Measurements from ENCODE around the gene HDAC4. TPM values are rescaled to one million over a fixed set of nuclear protein-coding genes. Genes with fewer than 3 reads are reported as not detected.

The HDAC4 gene
- total RNA-seq, 1 experiment from 2014 or later = 61.5 TPM

DNA sequence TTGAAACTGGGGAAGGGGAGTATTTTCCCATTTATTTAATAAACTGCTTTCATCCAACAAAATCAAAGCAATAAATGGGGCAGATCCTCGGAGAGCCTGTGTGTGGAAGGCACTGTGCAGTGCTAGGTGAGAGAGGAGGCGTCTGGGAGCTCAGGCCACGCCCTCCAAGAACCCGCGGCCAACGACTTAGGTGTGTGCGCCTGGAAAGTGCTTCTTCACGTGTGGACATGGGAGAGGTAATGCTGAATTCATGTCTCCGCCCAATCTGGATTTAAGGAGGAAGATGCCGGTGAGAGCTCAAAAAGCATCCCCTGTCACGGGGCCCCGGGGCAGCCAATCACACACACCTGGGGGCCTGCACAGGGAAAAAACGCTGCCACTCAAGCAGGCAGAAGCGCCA, 77.4 kb downstream of the HDAC4 start:
- no peaks in the 10 kb centered on the region for H3K4me1 ChIP-seq (replicated peaks; ENCODE audit: insufficient read depth)
- no peak overlapping the region for H3K27ac ChIP-seq
- no peaks in the 10 kb centered on the region for H3F3A ChIP-seq (ENCODE audit: insufficient read depth, low read depth)
- BruUV-seq (replicated peaks) = no TSS peak
- DNase-seq = no peak
- no peaks in the 10 kb centered on the region for H3K36me3 ChIP-seq (ENCODE audit: low read depth)
- ChIA-PET CTCF (no interaction called here), POLR2A (ENCODE audit: unreplicated experiment) (interaction anchor here (0.6 kb wide), 1 partner anchor 67 kb away, joined by 4 read pairs; no protein-coding TSS in a partner anchor)
- H2AFZ ChIP-seq = no peak overlapping the region
- no peak overlapping the region for H3K4me3 ChIP-seq
- no peak for TF ChIP-seq EZH2 (IDR thresholded peaks at IDR 0.05; ENCODE audit: low read depth)
- TF ChIP-seq, protein P1, sequence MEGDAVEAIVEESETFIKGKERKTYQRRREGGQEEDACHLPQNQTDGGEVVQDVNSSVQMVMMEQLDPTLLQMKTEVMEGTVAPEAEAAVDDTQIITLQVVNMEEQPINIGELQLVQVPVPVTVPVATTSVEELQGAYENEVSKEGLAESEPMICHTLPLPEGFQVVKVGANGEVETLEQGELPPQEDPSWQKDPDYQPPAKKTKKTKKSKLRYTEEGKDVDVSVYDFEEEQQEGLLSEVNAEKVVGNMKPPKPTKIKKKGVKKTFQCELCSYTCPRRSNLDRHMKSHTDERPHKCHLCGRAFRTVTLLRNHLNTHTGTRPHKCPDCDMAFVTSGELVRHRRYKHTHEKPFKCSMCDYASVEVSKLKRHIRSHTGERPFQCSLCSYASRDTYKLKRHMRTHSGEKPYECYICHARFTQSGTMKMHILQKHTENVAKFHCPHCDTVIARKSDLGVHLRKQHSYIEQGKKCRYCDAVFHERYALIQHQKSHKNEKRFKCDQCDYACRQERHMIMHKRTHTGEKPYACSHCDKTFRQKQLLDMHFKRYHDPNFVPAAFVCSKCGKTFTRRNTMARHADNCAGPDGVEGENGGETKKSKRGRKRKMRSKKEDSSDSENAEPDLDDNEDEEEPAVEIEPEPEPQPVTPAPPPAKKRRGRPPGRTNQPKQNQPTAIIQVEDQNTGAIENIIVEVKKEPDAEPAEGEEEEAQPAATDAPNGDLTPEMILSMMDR (conservative IDR thresholded peaks at IDR 0.05) = no peak
- H3K4me2 ChIP-seq = no peak overlapping the region
- intact Hi-C loops (cut with micrococcal nuclease; ENCODE audit: unreplicated experiment) = no loop called here
- H4K20me1 ChIP-seq (ENCODE audit: insufficient read depth) = no peaks in the 10 kb centered on the region; the same call in none of the 2 replicates
- H3K79me2 ChIP-seq (ENCODE audit: low read depth) = no peaks in the 10 kb centered on the region; the same call in 1 of the 2 replicates
- H3K9me2 ChIP-seq (ENCODE audit: insufficient read depth) = no peaks in the 10 kb centered on the region
- no peaks in the 10 kb centered on the region for H3K27me3 ChIP-seq (ENCODE audit: insufficient read depth, low read depth)
- H3K9me3 ChIP-seq (ENCODE audit: insufficient read depth, low read depth) = no peaks in the 10 kb centered on the region

DNA sequence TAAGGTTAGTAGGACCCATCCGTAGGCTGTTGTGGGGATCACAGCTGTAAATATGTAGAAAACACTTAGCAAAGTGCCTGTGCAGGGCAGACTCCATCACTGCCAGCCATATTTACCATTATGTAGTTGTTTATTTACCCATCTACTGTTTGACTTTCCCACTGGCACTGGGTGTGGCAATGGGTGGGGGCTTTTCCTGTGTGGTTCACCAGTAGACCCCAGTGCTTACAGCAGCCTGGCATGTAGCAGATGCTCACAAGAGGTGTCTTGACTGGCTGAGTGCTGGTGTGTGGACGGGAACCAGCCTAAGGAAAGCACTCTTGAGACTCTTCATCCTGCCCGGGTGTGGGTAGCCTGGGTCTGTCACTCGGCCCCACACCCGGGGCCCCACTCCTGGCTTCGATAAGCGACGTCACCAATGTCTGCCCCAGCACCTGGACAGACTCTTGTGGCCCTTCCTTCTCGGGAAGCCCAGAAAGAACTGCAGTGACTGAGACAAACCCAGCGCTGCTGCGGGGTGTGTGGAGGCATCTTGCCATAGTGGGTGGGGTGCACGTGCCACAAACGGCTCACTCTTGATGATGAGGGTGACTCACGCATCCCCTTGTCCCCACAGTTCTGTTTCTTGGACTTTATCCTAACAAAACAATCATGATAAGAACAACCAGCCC, 78.3 kb downstream of the HDAC4 start:
- no TSS peak for BruUV-seq (replicated peaks)
- POLR2A ChIA-PET (ENCODE audit: unreplicated experiment) = interaction anchor here (0.6 kb wide), 1 partner anchor 155 kb away, joined by 3 read pairs; no protein-coding TSS in a partner anchor
- no peaks in the 10 kb centered on the region for H3K9me3 ChIP-seq (ENCODE audit: insufficient read depth, low read depth)
- intact Hi-C loops (cut with micrococcal nuclease; ENCODE audit: unreplicated experiment) = no loop called here
- no peaks in the 10 kb centered on the region; the same call in none of the 2 replicates for H4K20me1 ChIP-seq (ENCODE audit: insufficient read depth)
- H2AFZ ChIP-seq = no peak overlapping the region
- H3K27me3 ChIP-seq (ENCODE audit: insufficient read depth, low read depth) = no peaks in the 10 kb centered on the region
- no peaks in the 10 kb centered on the region for H3F3A ChIP-seq (ENCODE audit: insufficient read depth, low read depth)
- H3K9me2 ChIP-seq (ENCODE audit: insufficient read depth) = no peaks in the 10 kb centered on the region
- no peak overlapping the region for H3K4me2 ChIP-seq
- CTCF ChIA-PET = no interaction called here
- H3K4me3 ChIP-seq = no peak overlapping the region
- no peaks in the 10 kb centered on the region for H3K4me1 ChIP-seq (replicated peaks; ENCODE audit: insufficient read depth)
- peak in 1 of 2 experiments; percentile 57 for DNase-seq
- H3K79me2 ChIP-seq (ENCODE audit: low read depth) = no peaks in the 10 kb centered on the region
- no peaks in the 10 kb centered on the region for H3K36me3 ChIP-seq (ENCODE audit: low read depth)
- H3K27ac ChIP-seq = no peak overlapping the region
- TF ChIP-seq EZH2 (IDR thresholded peaks at IDR 0.05; ENCODE audit: low read depth) = no peak
- TF ChIP-seq, protein P1 (conservative IDR thresholded peaks at IDR 0.05) = no peak

DNA sequence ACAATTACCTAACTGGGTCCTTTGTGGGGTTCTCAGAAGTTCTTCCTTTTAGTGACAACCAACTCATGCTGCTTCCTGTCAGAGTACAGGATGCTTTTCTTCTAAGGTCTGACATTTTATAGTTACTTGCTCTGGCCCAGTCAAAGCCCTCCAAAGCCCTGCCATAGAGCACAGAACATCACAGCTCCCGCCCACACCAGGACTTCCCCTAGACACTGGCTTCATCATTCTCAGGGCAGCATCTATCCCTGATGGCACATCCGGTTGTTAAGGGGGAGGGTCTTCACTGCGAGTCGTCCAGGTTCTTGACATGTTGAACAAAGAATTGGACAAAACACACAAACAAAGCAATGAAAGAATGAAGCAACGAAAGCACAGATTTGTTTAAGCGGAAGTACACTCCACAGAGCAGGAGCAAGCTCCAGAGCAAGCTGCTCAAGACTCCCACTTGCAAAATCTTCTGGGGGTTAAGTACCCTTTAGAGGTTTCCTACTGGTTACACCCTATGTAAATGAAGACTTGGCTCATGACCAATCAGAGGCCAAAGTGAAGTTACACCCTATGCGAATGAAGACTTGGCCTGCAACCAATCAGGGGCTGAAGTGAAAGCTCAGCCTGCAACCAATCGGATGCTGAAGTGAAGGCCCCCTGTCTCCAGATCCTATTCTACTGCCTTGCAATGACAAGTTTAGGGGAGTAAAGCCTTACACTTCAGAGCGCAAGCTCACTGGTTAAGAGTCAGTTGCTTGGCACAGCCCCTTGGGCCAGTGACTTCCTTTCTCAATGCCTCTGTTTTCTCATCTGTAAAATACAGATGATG, 79.0 kb downstream of the HDAC4 start:
- no TSS peak for BruUV-seq (replicated peaks)
- no peak for DNase-seq
- Histone ChIP-seq H3K9me3 (ENCODE audit: insufficient read depth, low read depth) (no peaks in the 10 kb centered on the region), H3K27me3 (ENCODE audit: insufficient read depth, low read depth) (no peaks in the 10 kb centered on the region), H4K20me1 (ENCODE audit: insufficient read depth) (no peaks in the 10 kb centered on the region; the same call in 1 of the 2 replicates), H3K9me2 (ENCODE audit: insufficient read depth) (no peaks in the 10 kb centered on the region), H3K79me2 (ENCODE audit: low read depth) (no peaks in the 10 kb centered on the region), H3K36me3 (ENCODE audit: low read depth) (no peaks in the 10 kb centered on the region), H3K27ac (no peak overlapping the region), H3K4me1 (replicated peaks; ENCODE audit: insufficient read depth) (no peaks in the 10 kb centered on the region), H3K4me3 (no peak overlapping the region), H2AFZ (no peak overlapping the region), H3F3A (ENCODE audit: insufficient read depth, low read depth) (no peaks in the 10 kb centered on the region), H3K4me2 (no peak overlapping the region)
- no peak for TF ChIP-seq EZH2 (IDR thresholded peaks at IDR 0.05; ENCODE audit: low read depth)
- TF ChIP-seq, protein P1 (conservative IDR thresholded peaks at IDR 0.05) = no peak
- CTCF ChIA-PET = no interaction called here
- POLR2A ChIA-PET (ENCODE audit: unreplicated experiment) = no interaction called here
- intact Hi-C loops (cut with micrococcal nuclease; ENCODE audit: unreplicated experiment) = no loop called here
